ENCODE results near the gene VPS13D.

The VPS13D gene

GRCh38 chr1:12507631-12508030, 277.8 kb downstream of the VPS13D start:
- TF ChIP-seq CTCF (IDR thresholded peaks at IDR 0.05; ENCODE audit: low read depth, low read length): no peak

DNA sequence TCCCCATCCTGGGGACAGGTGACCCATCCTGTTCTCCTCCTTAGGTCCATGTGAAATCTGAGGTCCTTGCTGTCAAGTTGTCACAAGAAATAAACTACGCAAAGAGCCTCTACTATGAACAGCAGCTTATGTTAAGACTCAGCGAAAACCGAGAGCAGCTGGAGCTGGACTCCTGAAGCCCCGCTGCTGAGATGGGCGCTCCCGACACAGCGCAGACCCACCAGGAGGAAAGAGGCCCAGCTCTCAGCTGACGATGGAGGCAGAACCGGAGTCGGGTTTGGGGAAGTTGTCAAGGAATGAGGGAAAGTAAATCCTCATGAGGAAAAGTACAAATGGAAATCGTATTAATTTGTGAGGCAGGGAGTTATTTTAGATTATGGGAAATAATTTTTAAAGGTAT, 279.0 kb downstream of the VPS13D start:
- H3K4me3 ChIP-seq (ENCODE audit: low read depth, low read length): no peak overlapping the region
- TF ChIP-seq CTCF (IDR thresholded peaks at IDR 0.05; ENCODE audit: low read depth, low read length): no peak

More at GRCh38 chr1:12507631-12508030, 277.8 kb downstream of the VPS13D start:
- no peak overlapping the region for H3K4me3 ChIP-seq (ENCODE audit: low read depth, low read length)

DNA sequence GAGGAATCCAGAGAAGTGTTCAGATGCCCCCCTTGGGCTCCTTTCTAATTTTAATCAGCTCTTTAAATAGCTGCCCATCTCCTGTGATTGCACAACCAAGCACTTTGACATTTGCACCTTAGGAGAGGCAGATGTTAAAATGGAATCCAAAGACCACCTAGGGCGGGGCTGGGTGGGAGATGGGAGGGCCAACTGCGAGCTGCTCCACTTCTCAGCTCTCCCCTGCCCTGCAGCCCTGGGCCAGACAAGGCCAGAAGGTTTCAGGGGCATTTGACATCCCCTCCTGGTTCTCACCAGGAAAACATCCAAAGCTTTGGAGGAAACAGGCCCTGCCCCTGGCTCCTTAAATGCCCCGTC, 281.3 kb downstream of the VPS13D start:
- TF ChIP-seq CTCF (IDR thresholded peaks at IDR 0.05; ENCODE audit: low read depth, low read length): no peak
- H3K4me3 ChIP-seq (ENCODE audit: low read depth, low read length): no peak overlapping the region

- no peak overlapping the region for H3K4me3 ChIP-seq (ENCODE audit: low read depth, low read length)
- TF ChIP-seq CTCF (IDR thresholded peaks at IDR 0.05; ENCODE audit: low read depth, low read length): no peak
These were observed 282.0 kb downstream of the VPS13D start for GRCh38 chr1:12511516-12512468.

DNA sequence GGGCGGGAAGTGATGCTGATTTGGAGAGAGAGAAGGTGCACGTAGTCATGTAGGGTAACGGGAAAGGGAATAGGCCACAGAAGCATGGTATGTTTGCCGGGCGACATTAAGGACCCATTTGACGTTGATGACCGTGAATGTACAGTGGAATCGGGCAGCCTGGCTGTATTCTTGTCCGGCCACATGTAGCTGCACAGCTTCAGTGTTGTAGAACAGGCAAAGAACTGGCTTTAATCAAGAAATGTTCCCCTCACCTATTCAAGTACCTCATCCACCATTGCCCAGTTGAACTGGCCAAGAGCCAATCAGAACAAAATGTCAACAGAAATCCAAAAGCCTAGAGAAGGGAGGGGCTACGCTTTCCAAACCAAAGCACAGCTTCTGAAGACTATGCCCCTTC, 283.4 kb downstream of the VPS13D start:
- no peak overlapping the region for H3K4me3 ChIP-seq (ENCODE audit: low read depth, low read length)
- no peak for TF ChIP-seq CTCF (IDR thresholded peaks at IDR 0.05; ENCODE audit: low read depth, low read length)

GRCh38 chr1:12514590-12514989, 284.8 kb downstream of the VPS13D start:
- no peak for TF ChIP-seq CTCF (IDR thresholded peaks at IDR 0.05; ENCODE audit: low read depth, low read length)

GRCh38 chr1:12515234-12515633, 285.4 kb downstream of the VPS13D start:
- H3K4me3 ChIP-seq (ENCODE audit: low read depth, low read length): no peak overlapping the region
- TF ChIP-seq CTCF (IDR thresholded peaks at IDR 0.05; ENCODE audit: low read depth, low read length): no peak

More at GRCh38 chr1:12514590-12514989, 284.8 kb downstream of the VPS13D start:
- H3K4me3 ChIP-seq (ENCODE audit: low read depth, low read length): no peak overlapping the region
